Hepatic stellate cell (primary cell): ENCODE data around the gene SLC6A13.
"Not testable (repeated sequence)": the region's sequence is repeated elsewhere in the genome, so short reads cannot be mapped to it uniquely, and the experiment has no call there.

Experiments
- DNase-seq: peaks from one replicate; pipeline ENCODE4 v3.0.0; 2011; ENCODE audit warnings: low spot score

The SLC6A13 gene

DNA sequence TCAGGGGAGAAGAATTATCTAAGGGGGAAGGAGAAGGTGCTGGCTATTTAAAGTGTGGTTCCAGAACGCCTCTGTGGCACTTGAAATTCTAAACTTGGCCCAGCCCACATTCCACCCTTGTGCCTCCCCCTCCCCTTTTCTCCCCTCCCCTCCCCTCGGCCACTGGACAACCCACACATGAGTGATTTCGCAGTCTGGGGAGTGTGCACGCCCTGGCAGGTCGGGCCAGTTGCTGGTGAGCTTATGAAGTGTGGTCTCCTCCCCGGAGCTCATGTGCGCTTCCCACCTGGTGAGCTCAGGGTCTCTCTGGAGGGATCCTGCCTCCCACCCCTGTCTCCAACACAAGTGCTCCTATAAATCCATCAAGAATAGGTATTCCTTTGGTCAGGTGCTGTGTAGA is at the start of gene SLC6A13:
TSS of gene SLC6A13 (minus strand) at position 20 of the 400 bp plus-strand sequence. CDS start 2,784 bp downstream, outside the sequence.
- no peak for DNase-seq

DNA sequence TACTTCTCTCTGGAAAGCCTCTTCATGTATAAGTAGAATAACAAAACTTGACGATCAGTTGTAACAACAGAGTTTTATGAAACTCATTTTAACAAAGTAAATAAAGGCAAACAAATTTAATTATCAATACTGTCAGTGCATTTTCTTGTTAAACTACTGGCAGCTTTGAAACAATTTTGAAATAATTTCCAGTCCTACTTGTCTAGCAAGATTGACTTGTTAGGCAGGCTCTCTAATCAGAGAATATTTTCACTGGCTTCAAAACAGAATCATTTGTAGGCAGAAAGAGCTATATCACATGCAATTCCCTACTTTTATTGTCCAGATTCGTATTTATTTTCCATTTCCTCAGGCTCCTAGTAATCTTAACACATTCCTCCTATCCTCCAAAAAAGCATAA is 45.9 kb upstream of the SLC6A13 start:
- DNase-seq = no peak

DNA sequence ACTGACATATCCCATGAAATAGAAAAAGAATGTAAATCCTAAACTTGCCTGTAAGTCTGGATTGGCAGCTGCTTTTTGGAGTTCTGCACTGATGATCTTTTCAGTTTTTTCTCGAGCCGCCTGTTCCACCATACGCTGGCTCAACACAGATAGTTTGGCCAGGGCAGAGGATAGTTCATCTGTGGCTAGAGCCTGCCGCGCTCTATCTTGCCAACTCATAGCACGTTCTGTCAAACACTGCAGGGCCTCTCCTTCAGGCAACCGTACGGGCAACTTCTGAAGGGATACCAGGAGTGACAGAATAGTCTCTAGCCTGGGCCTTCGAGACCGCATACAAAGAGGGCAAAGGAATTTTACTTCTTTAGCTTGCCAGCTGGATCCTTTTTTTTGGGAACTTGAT is 44.8 kb upstream of the SLC6A13 start:
- no peak for DNase-seq

DNA sequence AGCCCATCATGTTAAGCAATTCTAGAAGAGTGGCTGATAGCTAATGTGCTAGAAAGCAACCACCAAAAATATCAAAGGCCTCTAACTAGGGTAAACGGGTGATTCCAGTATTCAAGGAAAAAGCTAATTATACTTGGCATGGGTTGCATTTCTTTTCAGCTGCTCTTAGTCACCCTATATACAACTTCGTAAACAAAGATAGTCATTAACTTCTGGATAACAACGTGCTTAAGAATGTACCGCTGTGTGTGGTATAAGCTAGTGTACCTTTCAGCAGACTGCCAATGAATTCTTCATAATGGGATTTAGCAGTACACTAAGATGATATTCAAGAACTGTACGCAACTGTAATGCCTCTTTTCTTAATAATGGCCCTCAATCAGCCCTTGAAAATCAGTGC is 42.2 kb upstream of the SLC6A13 start:
- DNase-seq = no peak

DNA sequence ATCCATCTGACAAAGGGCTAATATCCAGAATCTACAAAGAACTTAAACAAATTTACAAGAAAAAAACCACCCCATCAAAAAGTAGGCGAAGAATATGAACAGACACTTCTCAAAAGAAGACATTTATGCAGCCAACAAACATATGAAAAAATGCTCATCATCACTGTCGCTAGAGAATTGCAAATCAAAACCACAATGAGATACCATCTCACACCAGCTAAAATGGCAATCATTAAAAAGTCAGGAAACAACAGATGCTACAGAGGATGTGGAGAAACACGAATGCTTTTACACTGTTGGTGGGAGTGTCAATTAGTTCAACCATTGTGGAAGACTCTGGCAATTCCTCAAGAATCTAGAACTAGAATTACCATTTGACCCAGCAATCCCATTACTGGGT is 40.1 kb upstream of the SLC6A13 start:
- DNase-seq = not testable (repeated sequence)

DNA sequence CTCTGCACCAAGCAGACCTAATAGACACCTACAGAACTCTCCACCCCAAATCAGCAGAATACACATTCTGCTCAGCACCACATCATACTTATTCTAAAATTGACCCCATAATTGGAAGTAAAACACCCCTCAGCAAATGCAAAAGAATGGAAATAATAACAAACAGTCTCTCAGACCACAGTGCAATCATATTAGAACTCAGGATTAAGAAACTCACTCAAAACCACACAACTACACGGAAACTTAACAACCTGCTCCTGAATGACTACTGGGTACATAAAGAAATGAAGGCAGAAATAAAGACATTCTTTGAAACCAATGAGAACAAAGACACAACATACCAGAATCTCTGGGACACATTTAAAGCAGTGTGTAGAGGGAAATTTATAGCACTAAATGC is 37.5 kb upstream of the SLC6A13 start:
- not testable (repeated sequence) for DNase-seq

DNA sequence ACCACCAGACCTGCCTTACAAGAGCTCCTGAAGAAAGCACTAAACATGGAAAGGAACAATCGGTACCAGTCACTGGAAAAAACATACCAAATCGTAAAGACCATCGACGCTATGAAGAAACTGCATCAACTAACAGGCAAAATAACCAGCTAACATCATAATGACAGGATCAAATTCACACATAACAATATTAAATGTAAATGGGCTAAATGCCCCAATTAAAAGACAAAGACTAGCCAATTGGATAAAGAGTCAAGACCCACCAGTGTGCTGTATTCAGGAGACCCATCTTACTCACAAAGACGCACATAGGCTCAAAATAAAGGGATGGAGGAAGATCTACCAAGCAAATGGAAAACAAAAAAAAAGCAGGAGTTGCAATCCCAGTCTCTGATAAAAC is 36.9 kb upstream of the SLC6A13 start:
- DNase-seq = not testable (repeated sequence)

DNA sequence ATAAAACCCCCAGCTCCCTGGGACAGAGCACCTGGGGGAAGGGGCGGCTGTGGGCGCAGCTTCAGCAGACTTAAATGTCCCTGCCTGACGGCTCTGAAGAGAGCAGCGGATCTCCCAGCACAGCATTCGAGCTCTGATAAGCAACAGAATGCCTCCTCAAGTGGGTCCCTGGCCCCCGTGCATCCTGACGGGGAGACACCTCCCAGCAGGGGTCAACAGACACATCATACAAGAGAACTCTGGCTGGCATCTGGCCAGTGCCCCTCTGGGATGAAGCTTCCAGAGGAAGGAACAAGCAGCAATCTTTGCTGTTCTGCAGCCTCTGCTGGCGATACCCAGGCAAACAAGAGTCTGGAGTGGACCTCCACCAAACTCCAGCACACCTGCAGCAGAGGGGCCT is 35.4 kb upstream of the SLC6A13 start:
- not testable (repeated sequence) for DNase-seq

DNA sequence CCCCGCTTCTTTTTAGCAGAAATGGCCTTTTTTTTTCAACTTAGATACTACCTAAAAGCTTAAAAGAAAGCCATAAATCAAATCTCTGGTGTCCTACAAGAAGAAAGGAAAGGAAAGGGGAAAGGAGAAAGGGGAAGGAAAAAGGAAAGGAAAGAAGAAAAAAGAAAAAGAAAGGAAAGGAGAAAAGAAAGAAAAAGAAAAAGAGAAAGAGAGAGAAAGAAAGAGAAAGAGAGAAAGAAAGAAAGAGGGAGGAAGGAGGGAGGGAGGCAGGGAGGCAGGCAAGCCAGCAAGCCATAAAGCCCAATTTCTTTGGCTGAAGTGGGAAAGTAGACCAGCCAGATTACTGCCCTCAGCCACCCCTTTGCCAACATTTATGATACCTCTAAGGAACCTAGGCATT is 32.5 kb upstream of the SLC6A13 start:
- DNase-seq = no peak

DNA sequence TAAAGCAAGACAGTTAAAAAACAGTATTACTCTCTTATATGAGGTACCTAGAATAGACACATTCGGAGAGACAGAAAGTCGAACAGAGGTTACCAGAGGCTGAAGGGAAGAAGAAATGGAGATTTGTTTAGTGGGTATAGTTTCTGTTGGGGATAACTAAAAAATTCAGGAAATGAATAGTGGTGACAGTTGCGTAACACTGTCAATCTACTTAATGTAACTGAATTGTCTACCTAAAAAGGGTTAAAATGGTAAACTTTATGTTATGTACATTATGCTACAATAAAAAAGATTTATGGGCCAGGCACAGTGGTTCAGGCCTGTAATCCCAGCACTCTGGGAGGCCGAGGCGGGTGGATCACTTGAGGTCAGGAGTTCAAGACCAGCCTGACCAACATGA is 30.6 kb upstream of the SLC6A13 start:
- DNase-seq = no peak

DNA sequence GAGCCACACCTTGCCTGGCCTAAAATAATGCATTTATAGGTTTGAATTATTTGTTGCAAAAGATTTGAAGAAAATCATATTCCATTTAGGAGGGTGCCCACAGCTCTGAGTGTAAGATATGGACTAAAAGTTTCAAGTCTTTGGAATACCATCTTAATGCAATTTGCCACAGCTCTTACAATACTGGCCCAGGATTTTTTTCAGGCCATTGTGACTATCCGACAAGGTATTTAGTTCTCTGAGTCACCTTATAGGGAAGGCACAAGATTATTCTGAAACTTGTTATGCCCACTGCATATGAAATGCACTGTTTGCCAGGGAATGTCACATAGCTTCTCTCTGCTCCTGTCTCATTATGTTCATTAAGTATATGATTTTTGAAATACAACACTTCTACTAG is 29.6 kb upstream of the SLC6A13 start:
- no peak for DNase-seq

DNA sequence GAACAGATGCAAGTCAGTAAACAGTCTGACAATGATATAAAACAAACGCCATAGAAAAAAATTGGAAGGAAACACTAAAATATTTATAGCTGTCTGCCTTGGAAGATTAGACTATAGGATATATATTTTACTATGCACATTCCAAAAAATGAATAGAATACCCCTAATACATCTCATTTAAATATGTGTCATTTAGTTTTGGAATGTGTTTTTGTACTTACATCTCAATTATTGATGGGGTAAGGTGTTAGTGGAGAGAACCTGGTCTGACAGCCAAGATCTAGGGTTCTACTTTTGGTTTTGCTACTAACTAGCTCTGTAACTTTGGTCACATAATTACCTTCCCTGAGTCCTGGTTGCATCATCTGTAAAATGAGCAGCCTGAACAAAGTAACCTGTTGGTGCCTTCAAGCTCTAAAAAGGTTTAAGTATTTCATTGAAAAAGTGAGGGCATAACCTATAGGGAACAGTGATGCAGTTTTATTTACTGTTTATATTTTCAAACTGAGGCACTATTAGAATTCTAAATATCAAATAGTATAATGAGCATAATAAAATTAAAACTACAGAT is 28.6 kb upstream of the SLC6A13 start:
- no peak for DNase-seq

DNA sequence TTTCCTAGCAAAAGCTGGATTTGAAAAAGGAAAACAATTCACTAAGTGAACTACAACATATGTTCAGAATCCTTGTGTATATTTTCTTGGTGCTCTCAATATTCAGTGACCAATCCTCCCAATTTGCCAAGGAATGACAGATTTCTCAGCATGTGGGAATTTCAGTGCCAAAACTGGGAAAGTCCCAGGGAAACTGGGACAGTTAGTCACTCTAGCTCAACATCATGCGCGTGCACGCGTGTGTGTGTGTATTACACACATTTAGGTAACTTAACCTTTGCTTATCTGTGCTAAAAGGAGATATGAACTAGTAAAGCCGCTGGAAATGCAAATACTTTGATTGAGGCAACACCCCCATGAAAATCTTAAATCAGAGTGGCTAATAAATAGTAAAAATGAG is 26.1 kb upstream of the SLC6A13 start:
- no peak for DNase-seq

DNA sequence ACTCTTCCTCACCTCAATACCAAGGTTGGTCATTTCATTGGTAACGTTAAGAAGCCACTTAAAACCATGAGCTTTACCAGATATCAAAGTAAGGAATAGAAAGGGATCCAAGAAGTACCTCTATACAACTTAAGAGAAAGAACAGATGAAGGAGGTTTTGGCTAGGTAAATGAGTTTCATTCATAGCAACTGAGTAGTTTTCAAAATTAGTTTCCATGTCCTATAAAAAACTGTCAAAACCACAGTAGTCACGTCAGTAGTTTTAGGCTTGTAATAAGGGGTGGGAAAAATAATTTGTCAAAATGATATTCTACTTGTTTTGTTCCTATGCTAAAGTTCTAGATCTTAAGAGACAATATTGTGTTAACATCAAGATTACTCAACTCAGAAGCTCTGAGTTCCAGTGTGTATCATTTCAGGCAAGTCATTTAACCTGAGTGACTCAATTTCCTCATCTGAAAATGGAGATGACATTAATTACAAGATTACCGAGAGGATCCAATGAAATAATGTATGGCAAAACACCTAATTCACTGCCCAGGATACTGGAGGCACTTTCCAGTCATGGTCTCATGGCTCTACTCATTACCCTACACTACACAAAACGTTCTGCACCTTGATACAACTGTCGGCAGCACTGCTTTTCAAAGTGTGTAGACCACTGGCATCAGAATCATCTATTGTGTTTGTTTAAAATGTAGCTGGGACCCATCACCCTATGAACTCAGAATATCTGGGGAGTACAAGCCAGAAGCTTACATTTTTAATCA is 24.1 kb upstream of the SLC6A13 start:
- DNase-seq = no peak

DNA sequence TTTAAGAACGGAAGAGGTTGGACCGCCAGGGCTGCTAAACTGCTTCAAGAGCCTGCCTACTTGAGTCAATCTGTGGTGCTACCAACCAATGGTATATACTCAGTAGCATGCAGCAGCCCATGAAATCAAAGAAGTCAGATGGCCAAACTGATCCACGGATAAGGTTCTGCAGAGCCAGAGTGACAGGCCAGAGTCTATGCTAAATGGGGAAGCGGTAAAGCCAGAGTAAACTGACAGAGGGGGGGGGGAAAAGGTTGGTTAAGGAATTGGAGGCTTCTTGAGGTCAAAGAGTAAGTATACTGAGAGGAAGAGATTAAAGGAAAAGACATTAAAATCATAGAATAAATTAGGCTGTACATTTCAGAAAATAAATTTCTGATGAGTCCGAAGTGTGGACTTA is 15.4 kb upstream of the SLC6A13 start:
- no peak for DNase-seq

DNA sequence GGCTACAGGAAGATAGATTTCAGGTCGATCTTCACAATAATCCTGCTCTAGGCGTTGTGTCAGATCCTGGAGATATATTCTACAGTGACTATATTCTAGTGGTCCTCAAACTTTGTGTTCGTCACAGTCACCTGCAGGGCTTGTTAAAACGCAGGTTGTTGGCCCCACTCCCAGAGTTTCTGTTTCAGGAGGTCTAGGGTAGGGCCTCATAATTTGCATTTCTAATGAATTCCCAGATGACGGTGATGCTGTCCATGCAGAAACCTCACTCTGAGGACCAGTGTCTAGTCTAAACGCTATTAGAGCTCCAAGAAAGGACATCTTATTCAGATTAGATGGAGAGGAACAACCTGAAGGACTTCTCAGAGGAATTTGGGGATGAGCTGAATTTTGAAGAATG is 13.2 kb upstream of the SLC6A13 start:
- DNase-seq = no peak

DNA sequence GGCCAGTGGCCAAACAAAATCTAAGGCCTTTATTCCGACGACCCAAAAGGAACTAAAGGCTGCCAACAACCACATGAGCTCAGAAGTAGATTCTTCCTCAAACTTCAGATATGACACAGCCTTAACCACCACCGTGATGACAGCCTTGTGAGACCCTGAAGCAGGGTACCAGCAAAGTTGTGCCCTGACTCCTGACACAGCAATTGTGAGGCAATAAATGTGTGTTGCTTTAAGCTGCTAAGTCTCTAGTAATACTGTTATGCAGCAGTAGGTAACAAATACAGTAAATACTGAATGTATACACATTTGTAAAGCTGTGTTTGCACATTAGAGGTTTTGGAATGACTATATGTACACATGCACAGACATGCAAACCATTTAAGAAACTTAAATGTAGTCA is 10.7 kb upstream of the SLC6A13 start:
- DNase-seq = no peak

DNA sequence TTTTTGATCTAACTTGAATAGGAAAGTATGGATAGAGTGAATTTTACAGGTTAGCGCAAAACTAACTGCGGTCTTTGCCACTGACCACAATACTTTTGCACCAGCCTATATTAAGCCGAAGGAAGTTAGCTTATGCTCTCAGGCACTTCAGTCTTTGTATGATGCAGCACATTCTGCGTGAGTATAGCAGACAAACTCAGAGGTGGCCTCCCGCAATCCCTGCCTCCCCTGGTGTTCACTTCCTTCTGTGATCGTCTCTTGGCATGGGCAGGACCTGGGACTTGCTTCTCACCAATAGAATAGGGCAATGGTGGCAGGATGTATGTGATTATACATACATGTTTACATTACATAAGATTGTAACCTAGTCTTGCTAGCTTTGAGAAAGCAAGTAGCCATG is 10.3 kb upstream of the SLC6A13 start:
- DNase-seq = no peak

DNA sequence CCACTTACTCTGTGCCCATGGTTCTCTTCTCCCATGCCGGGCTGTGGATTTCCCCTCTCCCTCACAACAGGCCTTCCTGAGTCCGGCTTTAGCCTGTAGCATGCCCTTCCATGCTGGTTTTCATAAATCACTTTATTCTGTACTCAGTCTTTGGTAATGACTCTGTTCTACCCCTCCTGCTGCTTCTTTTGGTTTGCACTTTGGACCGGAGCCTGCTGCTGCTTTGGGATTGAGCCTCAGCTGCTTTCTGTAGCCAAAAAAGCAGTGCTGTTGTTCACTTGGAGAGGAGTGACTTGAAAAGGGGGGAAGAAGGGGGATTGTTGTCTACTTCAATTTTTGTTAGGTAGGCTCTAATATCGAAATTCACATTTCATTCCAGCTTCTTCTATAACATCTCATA is 8.5 kb upstream of the SLC6A13 start:
- no peak for DNase-seq

DNA sequence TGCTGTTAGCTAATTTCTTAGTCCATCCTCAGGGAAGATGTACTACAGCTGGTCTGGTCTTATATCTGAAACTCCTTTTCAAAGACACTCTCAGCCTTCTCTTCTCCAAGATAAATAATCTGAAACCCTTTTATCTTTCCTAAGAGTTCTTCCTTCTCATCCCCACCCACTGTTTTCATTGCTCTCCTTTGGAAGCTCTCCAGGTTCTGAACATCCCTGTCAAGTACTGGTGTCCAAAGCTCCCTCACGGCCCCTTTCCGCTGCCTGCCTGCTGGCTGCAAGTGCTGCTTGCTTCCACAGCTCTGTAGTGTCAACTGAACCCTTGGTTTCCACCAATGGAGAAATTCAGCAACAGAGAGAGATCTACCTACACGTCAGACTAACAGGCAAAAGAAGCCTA is 6.6 kb upstream of the SLC6A13 start:
- no peak for DNase-seq

DNA sequence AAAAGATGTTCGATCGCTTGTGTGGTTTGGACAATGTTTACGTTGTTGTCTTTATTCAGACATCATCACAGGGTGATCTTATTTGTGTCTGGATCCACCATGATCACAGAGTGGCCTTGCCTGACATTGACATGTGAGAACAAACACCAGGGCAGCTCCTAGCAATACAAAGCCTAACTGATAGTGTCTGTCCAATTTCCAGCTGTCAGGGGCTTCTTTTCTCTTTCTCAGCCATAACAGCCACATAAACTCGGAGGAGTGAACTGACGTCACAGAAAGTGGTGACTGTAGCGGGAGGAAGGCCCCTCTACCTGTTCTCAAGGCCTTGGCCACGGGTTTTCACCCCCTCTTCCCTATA is 5.8 kb upstream of the SLC6A13 start:
- no peak for DNase-seq

DNA sequence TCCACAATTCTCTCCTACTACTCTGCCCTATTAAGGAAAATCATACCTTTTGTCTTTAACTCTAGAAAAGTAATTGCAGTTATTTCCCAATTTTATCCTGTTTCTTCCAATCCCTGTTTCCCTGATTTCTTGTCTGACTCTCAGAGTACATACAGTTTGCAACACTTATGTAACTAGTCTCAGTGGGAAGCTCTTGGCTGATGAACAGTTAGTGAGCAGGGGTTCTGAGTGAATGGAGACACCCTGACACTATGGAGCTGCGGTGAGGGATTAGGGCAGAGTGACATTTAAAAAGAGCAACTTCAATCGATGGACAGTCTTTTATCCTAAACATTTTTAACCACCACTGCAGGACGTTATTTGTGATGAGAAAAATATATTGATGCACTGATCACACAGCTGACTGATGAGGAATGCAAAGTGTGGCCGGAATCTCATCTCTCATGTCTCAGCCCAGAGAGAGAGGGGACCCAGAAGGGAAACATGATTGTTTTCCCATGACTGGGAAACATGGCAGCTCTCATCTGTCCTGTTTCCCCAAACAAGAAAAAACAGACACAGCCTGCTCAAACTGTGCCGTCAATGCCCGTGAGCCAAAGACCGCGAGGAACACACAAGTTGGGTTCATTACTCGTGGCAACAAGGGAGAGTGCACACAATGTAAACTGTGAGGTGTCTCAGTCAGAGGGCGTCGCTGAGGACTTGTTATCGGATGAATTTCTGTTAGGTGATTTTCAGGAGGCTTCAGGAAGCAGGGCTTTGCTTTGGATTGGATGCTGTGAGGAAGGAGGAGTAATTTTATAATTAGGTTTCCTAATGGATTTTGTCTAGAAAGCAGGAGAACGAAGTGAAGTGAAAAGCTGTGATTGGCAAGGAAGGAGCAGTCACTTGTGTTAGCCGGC is 5.2 kb upstream of the SLC6A13 start:
- DNase-seq = no peak

DNA sequence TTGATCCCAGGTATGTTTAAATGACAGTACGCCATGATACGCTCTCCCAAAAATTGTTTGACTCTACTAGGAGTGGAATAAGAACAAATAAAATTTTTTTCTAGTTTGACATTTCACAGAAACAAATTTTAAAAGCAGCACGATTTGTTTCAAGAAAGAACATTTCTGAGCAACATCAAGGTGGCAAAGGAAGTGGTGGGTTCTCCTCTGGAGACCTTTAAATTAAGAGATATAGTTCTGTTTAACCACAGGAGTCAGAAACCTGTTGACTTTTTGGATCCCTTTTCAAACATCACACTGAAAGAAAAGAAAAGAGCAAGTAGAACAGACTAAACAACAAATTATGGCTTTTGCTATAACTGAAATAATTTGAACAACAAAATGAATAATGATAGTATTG is 2.5 kb upstream of the SLC6A13 start:
- DNase-seq = no peak
